ENCODE measurements around the gene METTL9.
"Not testable (repeated sequence)": the region's sequence is repeated elsewhere in the genome, so short reads cannot be mapped to it uniquely, and the experiment has no call there.

The METTL9 gene

GRCh38 chr16:21639493-21639892 lies 40.1 kb downstream of the METTL9 start:
- no peak for DNase-seq

- DNase-seq = no peak
Observed at GRCh38 chr16:21641916-21642315, 42.5 kb downstream of the METTL9 start.

DNA sequence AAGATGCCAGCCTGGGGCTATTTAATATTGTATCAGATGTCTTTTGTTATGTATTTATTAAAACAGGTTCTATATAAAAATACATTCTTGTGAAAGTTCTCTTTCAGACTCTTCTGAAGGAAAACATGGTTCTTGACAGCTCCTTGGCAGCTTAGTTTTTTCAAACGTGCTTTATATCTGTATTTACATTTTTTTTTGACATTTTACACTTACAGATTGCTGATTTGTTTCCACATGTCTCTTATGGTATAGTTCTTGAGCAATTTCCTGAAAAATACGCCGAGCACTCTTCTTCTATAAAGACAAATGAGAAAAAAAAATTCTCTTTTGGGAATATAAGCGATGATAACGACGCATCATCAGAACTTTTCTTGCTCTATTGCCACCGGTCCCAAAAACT lies 43.5 kb downstream of the METTL9 start:
- no peak for DNase-seq

DNA sequence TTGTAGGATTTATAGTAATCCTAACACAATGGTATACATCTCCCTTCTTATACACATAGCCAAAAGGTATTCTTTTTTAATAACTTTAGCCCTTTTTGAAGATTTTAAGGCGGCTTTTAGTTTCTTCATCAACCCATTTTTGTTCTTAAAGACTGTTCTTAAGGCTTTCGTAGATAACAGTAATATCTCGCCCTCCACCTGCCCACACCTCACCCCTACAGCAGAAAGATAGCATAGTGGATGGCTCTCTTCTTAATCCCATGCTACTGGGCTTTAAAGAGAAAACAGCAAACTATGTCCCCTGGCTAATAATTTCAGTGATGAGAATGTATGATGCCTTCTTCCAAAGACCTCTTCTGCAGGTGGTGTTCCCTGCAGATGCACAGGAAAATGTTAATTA lies 44.4 kb downstream of the METTL9 start:
- no peak for DNase-seq

- DNase-seq = no peak
Observed at GRCh38 chr16:21644674-21645073, 45.3 kb downstream of the METTL9 start.

GRCh38 chr16:21645261-21645721 lies 45.9 kb downstream of the METTL9 start:
- no peak for DNase-seq

DNA sequence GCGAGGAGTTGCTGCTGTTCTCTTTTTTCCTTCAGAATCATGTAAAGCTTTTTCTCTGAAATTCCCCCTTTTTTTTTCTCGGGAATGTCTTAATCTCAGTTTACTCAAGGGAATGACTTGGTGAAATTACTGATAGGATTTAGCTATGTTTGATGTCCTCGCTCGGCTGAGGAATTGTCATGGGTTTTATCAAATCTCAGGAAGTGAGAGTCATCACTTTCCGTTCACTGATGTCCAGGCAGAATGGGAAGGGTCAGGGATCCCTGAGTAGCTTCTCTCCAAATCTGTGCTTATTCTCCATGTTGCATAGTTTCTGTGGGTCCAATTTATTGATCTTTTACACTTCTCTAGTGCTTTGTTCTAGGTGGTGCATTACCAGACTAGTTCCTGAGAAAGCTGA lies 46.7 kb downstream of the METTL9 start:
- no peak for DNase-seq

DNA sequence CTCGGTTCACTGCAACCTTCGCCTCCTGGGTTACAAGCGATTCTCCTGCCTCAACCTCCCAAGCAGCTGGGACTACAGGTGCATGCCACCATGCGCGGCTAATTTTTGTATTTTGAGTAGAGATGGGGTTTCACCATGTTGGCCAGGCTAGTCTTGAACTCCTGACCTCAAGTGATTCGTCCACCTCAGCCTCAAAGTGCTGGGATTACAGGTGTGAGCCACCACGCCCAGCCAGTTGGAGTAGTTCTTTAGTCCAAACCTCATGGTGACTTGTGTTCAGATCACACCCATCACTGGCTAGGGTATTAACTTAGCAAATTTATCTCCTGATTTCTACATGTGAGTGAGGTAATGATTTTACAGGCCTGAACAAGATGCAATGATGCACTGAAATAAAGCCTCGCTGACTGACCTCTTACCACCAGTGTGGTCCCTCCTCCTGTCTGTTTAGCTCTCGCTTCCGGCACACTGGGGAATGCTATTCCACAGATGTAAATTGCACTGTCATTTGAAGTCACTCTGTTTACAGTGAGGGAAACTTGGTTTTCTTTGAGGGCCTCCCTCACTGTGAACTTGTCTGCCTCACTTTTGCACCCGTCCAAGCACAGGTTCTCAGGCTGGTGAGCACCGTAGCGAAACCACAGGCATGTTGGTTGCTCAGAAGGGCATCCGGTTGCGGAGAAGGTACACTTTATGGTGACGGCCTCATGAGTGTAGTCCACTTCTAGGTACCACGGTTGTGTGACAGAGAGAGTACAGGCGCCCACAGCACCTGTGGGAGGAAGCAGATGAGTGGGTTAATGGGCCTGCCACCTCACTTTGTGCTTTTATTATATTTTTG lies 47.6 kb downstream of the METTL9 start:
- no peak for DNase-seq

- DNase-seq = no peak
Observed at GRCh38 chr16:21647562-21648164, 48.3 kb downstream of the METTL9 start.

DNA sequence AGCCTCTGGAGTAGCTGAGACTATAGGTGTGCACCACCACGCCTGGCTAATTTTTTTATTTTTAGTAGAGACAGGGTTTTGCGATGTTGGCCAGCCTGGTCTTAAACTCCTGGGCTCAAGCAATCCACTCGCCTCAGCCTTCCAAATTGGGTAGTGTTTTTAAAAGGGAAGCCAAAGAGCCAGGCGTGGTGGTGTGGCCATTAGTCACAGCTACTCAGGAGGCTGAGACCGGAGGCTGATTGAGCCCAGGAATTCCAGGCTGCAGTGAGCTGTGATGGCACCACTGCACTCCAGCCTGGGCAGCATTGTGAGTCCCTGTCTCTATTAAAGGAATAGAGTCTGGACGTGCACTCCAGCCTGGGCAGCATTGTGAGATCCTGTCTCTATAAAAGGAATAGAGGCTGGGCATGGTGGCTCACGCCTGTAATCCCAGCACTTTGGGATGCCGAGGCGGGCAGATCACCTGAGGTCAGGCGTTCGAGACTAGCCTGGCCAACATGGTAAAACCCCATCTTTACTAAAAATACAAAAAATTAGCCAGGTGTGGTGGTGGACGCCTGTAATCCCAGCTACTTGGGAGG lies 50.5 kb downstream of the METTL9 start:
- not testable (repeated sequence) for DNase-seq

DNA sequence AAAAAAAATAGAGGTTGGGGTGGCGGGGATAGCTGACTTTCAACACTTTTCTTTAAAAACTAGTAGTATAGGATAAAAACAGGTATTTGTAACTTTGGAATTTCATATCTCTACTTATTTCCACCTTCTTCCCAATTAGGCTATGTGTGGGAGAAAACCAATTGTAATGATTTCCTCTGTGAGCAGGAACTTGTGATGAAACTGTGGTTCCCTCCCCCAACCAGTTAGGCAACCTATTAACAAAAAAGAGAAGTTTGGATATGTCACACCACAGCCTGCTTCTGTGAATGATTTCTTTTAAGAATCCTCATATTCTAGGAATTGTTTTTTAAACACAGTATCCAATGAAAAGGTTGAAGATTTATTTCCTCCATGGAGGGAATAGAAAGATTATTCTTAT lies 51.1 kb downstream of the METTL9 start:
- no peak for DNase-seq

GRCh38 chr16:21651515-21651914 lies 52.1 kb downstream of the METTL9 start:
- DNase-seq = no peak

- no peak for DNase-seq
Observed at GRCh38 chr16:21652453-21652852, 53.1 kb downstream of the METTL9 start, which contains the start of gene IGSF6. IGSF6 (minus strand) TSS chr16:21652608; CDS start chr16:21652598, 10 bp downstream.

DNA sequence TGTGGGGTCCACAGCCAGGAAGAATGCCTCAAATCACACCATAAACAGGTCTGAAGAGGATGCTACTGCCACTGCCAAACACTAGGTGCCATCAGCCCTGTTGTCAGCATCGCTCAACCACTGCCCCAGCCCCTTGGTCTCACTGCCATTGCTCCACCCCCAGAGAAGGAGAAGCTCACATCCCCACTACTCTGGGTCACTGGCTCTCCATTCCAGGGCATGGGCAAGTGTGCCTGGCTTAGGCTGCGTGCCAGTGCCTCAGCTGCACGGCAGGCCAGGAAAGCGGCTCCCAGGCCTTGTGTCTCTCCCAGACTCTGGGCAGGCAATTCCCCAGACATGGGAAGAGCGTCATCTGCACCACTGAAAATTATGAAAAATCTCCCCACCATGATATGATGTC lies 54.2 kb downstream of the METTL9 start:
- no peak for DNase-seq

GRCh38 chr16:21654466-21654865 lies 55.1 kb downstream of the METTL9 start:
- no peak for DNase-seq

GRCh38 chr16:21654881-21655280 lies 55.5 kb downstream of the METTL9 start:
- no peak for DNase-seq

GRCh38 chr16:21656795-21657768 lies 57.7 kb downstream of the METTL9 start:
- no peak for DNase-seq

- no peak for DNase-seq
Observed at GRCh38 chr16:21659124-21659523, 59.7 kb downstream of the METTL9 start.

GRCh38 chr16:21663889-21664647 lies 64.7 kb downstream of the METTL9 start, which contains the start of gene OTOA:
OTOA (plus strand) TSS chr16:21663968; CDS start chr16:21678515, 14,547 bp downstream.
- no peak for DNase-seq

- DNase-seq = no peak
Observed at GRCh38 chr16:21664801-21665492, 65.6 kb downstream of the METTL9 start.

- DNase-seq = no peak
Observed at GRCh38 chr16:21666772-21667171, 67.4 kb downstream of the METTL9 start.

All from DMS 273 treated with DMSO at 0.1 percent for 48 hours (cell line).